H9 (cell line): ENCODE results near the gene FAM9B. TPM values are rescaled to one million over a fixed set of nuclear protein-coding genes. Genes with fewer than 3 reads are reported as not detected.

ENCODE experiments used
- DNase-seq: peaks from one replicate; pipeline ENCODE4 v3.0.0-alpha.2; 2017
- H2AFZ ChIP-seq: one replicate; pipeline ENCODE4 v1.6.1; 2013; ENCODE audit warnings: mild to moderate bottlenecking, low read length, control low read depth, moderate library complexity
- H2AK5ac ChIP-seq: 2 replicates; pipeline ENCODE4 v1.6.1; 2013; ENCODE audit warnings: low read length, control low read depth, mixed read lengths; ENCODE audit not compliant: insufficient read length
- H2BK120ac ChIP-seq: one replicate; pipeline ENCODE4 v1.6.1; 2013; ENCODE audit warnings: low read depth, mild to moderate bottlenecking, low read length, control low read depth, inconsistent platforms; ENCODE audit not compliant: poor library complexity, severe bottlenecking
- H2BK12ac ChIP-seq: 2 replicates; pipeline ENCODE4 v1.6.1; 2013; ENCODE audit warnings: low read length, control low read depth, mixed read lengths, low read depth; ENCODE audit not compliant: insufficient read length
- H2BK15ac ChIP-seq: 2 replicates; pipeline ENCODE4 v1.6.1; 2013; ENCODE audit warnings: low read depth, low read length, control low read depth
- H2BK20ac ChIP-seq: one replicate; pipeline ENCODE4 v1.6.1; 2013; ENCODE audit warnings: low read depth, mild to moderate bottlenecking, low read length, control low read depth, inconsistent platforms; ENCODE audit not compliant: poor library complexity, severe bottlenecking
- H2BK5ac ChIP-seq: 2 replicates; pipeline ENCODE4 v1.6.1; 2013; ENCODE audit warnings: low read length, control low read depth, mixed read lengths; ENCODE audit not compliant: insufficient read length
- H3K14ac ChIP-seq: 2 replicates; pipeline ENCODE4 v1.6.1; 2013; ENCODE audit warnings: low read length, control low read depth; ENCODE audit not compliant: insufficient read depth
- H3K18ac ChIP-seq: 2 replicates; pipeline ENCODE4 v1.6.1; 2013; ENCODE audit warnings: low read depth, mild to moderate bottlenecking, mixed read lengths, low read length, control low read depth; ENCODE audit not compliant: insufficient read length
- H3K23ac ChIP-seq: 2 replicates; pipeline ENCODE4 v1.6.1; 2013; ENCODE audit warnings: low read length, control low read depth, mixed read lengths, low read depth; ENCODE audit not compliant: insufficient read length
- H3K23me2 ChIP-seq: 2 replicates; pipeline ENCODE4 v1.6.1; 2013; ENCODE audit warnings: low read depth, mild to moderate bottlenecking, mixed read lengths, low read length, control low read depth; ENCODE audit not compliant: insufficient read length, poor library complexity, severe bottlenecking
- H3K27ac ChIP-seq: 2 replicates; pipeline ENCODE4 v1.5.1; 2013; ENCODE audit warnings: low read length, control low read depth, mixed read lengths, low read depth; ENCODE audit not compliant: insufficient read length
- H3K27me3 ChIP-seq: 2 replicates; pipeline ENCODE4 v1.6.1; 2013; ENCODE audit warnings: low read length, control low read depth, inconsistent platforms; ENCODE audit not compliant: insufficient read depth
- H3K4ac ChIP-seq: 2 replicates; pipeline ENCODE4 v1.6.1; 2013; ENCODE audit warnings: low read depth, mild to moderate bottlenecking, control low read depth, inconsistent platforms, low read length, moderate library complexity
- H3K4me1 ChIP-seq: 2 replicates; pipeline ENCODE4 v1.6.1; 2013; ENCODE audit warnings: low read length, control low read depth, inconsistent platforms; ENCODE audit not compliant: insufficient read depth
- H3K4me2 ChIP-seq: 2 replicates; pipeline ENCODE4 v1.6.1; 2013; ENCODE audit warnings: low read length, control low read depth, mixed read lengths; ENCODE audit not compliant: insufficient read length, insufficient read depth
- H3K56ac ChIP-seq: 2 replicates; pipeline ENCODE4 v1.6.1; 2013; ENCODE audit warnings: low read depth, mild to moderate bottlenecking, mixed read lengths, low read length, control low read depth; ENCODE audit not compliant: insufficient read length
- H3K79me1 ChIP-seq: 2 replicates; pipeline ENCODE4 v1.6.1; 2013; ENCODE audit warnings: low read depth, mild to moderate bottlenecking, moderate library complexity, low read length, control low read depth, inconsistent platforms; ENCODE audit not compliant: insufficient read depth, poor library complexity, severe bottlenecking
- H3K79me2 ChIP-seq: 2 replicates; pipeline ENCODE4 v1.6.1; 2013; ENCODE audit warnings: low read length, control low read depth, inconsistent platforms; ENCODE audit not compliant: insufficient read depth
- H3K9ac ChIP-seq: 2 replicates; pipeline ENCODE4 v1.6.1; 2013; ENCODE audit warnings: low read length, control low read depth, mixed read lengths; ENCODE audit not compliant: insufficient read length; ENCODE audit errors: extremely low read depth
- H3K9me3 ChIP-seq: one replicate; pipeline ENCODE4 v1.6.1; 2013; ENCODE audit warnings: low read depth, low read length, inconsistent platforms; ENCODE audit not compliant: control insufficient read depth
- H3T11ph ChIP-seq: one replicate; pipeline ENCODE4 v1.6.1; 2013; ENCODE audit warnings: mild to moderate bottlenecking, low read length, control low read depth, inconsistent platforms
- H4K20me1 ChIP-seq: one replicate; pipeline ENCODE4 v1.6.1; 2013; ENCODE audit not compliant: control insufficient read depth, insufficient read length, insufficient read depth
- H4K5ac ChIP-seq: 2 replicates; pipeline ENCODE4 v1.6.1; 2013; ENCODE audit warnings: low read depth, mild to moderate bottlenecking, mixed read lengths, low read length, control low read depth; ENCODE audit not compliant: insufficient read length
- H4K8ac ChIP-seq: replicated peaks from 2 replicates; pipeline ENCODE4 v1.6.1; 2013; ENCODE audit warnings: low read length, control low read depth, mixed read lengths, low read depth; ENCODE audit not compliant: insufficient read length
- H4K91ac ChIP-seq: 2 replicates; pipeline ENCODE4 v1.6.1; 2013; ENCODE audit warnings: low read depth, mild to moderate bottlenecking, moderate library complexity, mixed read lengths, low read length, control low read depth; ENCODE audit not compliant: insufficient read length
- H3K27ac Mint-ChIP-seq, 3 experiments: 2 replicates in 2 of 3; 3 replicates in 1 of 3; pipeline ENCODE4 v1.8.0; 2020 to 2021; ENCODE audit warnings: mixed read lengths in 3 of 3, mild to moderate bottlenecking in 1 of 3, moderate library complexity in 1 of 3
- H3K27me3 Mint-ChIP-seq: 2 replicates; pipeline ENCODE4 v1.8.0; 2021; ENCODE audit warnings: low read depth, mild to moderate bottlenecking, moderate library complexity, mixed read lengths
- H3K36me3 Mint-ChIP-seq, 3 experiments: 2 replicates in 2 of 3; 3 replicates in 1 of 3; pipeline ENCODE4 v1.8.0; 2020 to 2021; ENCODE audit warnings: low read depth in 3 of 3, mixed read lengths in 3 of 3; ENCODE audit not compliant: insufficient read depth in 1 of 3
- H3K4me1 Mint-ChIP-seq, 2 experiments: 2 replicates each; pipeline ENCODE4 v1.8.0; 2020; ENCODE audit warnings: mixed read lengths in 2 of 2
- H3K4me3 Mint-ChIP-seq, 2 experiments: 2 replicates in 1 of 2; 3 replicates in 1 of 2; pipeline ENCODE4 v1.8.0; 2020 to 2021; ENCODE audit warnings: mild to moderate bottlenecking in 2 of 2, mixed read lengths in 2 of 2, moderate library complexity in 1 of 2
- H3K9me3 Mint-ChIP-seq, 2 experiments: 2 replicates in 1 of 2; 3 replicates in 1 of 2; pipeline ENCODE4 v1.8.0; 2020; ENCODE audit warnings: mild to moderate bottlenecking in 2 of 2, mixed read lengths in 2 of 2, moderate library complexity in 1 of 2
- CTCF ChIP-seq: fragments of 200-600 bp; sonication (generic); conservative IDR thresholded peaks from 3 replicates; pipeline ENCODE4 v1.8.0; 2021; ENCODE audit warnings: antibody characterized with exemption, mild to moderate bottlenecking
- WGBS: extraction: QIAGEN DNeasy Blood & Tissue Kit; methylation state at CpG from one replicate; pipeline ENCODE4 v1.1.7; 2013; ENCODE audit warnings: missing lambda C conversion rate, low lambda C conversion rate, mixed read lengths; ENCODE audit not compliant: insufficient read length; ENCODE audit errors: extremely low coverage; 5-methylcytosine and 5-hydroxymethylcytosine counted together
- total RNA-seq: library from RNA; stranded (reverse); gene quantifications from 2 replicates; pipeline ENCODE4 v1.2.1, GENCODE V29; 2021

FAM9B gene
- total RNA-seq, 1 experiment from 2014 or later = not detected

- no peak overlapping the region for H4K8ac ChIP-seq
- H3K27me3 Mint-ChIP-seq = peaks cover 4% of the 10 kb centered on the region
- no peaks in the 10 kb centered on the region for H3K4me1 Mint-ChIP-seq
- H3K4me1 ChIP-seq = no peaks in the 10 kb centered on the region
- no peak overlapping the region for H4K5ac ChIP-seq
- H3K27ac Mint-ChIP-seq = no peak overlapping the region
- no peak overlapping the region for H3T11ph ChIP-seq
- H4K91ac ChIP-seq = no peak overlapping the region
- H2BK15ac ChIP-seq = no peak overlapping the region
- no peak overlapping the region for H3K9ac ChIP-seq
- no peaks in the 10 kb centered on the region for H3K27me3 ChIP-seq
- no peaks in the 10 kb centered on the region for H3K9me3 ChIP-seq
- H4K20me1 ChIP-seq = no peaks in the 10 kb centered on the region
- no peak overlapping the region for H3K27ac ChIP-seq
- DNase-seq = no peak
- no peak overlapping the region for H3K4me3 Mint-ChIP-seq
- WGBS = no CpG with 5 or more reads among the region's 3 CpGs
- no peak overlapping the region for H2BK5ac ChIP-seq
- no peak overlapping the region for H2BK12ac ChIP-seq
- no peak overlapping the region for H3K23ac ChIP-seq
- no peak overlapping the region for H3K18ac ChIP-seq
- H2AFZ ChIP-seq = no peak overlapping the region
- no peaks in the 10 kb centered on the region for H3K79me2 ChIP-seq
- H2BK20ac ChIP-seq = no peak overlapping the region
- H3K4me2 ChIP-seq = no peak overlapping the region
- H3K4ac ChIP-seq = no peak overlapping the region
- no peak overlapping the region for H3K56ac ChIP-seq
- H3K14ac ChIP-seq = no peak overlapping the region
- H2BK120ac ChIP-seq = no peak overlapping the region
- no peak overlapping the region for H2AK5ac ChIP-seq
- no peak for TF ChIP-seq CTCF
- H3K36me3 Mint-ChIP-seq = no peaks in the 10 kb centered on the region; a peak in 1 of 7 replicates
- H3K79me1 ChIP-seq = no peaks in the 10 kb centered on the region
- no peaks in the 10 kb centered on the region for H3K23me2 ChIP-seq
- peaks cover 0 to 27% of the 10 kb centered on the region in 2 experiments; a peak in 2 of 5 replicates for H3K9me3 Mint-ChIP-seq
Measured at GRCh38 chrX:9052081-9052480, 18.2 kb upstream of the FAM9B start.
